IPS DF 6.9 (cell line): ENCODE data around the gene SSU72.
"Not testable (repeated sequence)": the region's sequence is repeated elsewhere in the genome, so short reads cannot be mapped to it uniquely, and the experiment has no call there.

Experiments
- DNase-seq: peaks from one replicate; pipeline ENCODE4 v3.0.0-alpha.2; 2013; ENCODE audit warnings: low read depth, low spot score
- H3K27ac ChIP-seq: one replicate; pipeline ENCODE4 v1.5.1; 2013; ENCODE audit warnings: low read length, control low read depth
- H3K27me3 ChIP-seq: 2 replicates; pipeline ENCODE4 v1.6.1; 2013; ENCODE audit warnings: mild to moderate bottlenecking, low read length; ENCODE audit not compliant: control insufficient read depth, insufficient read depth
- H3K36me3 ChIP-seq: 2 replicates; pipeline ENCODE4 v1.6.1; 2013; ENCODE audit warnings: low read length; ENCODE audit not compliant: control insufficient read depth, insufficient read depth
- H3K4me1 ChIP-seq: 2 replicates; pipeline ENCODE4 v1.6.1; 2013; ENCODE audit warnings: low read length; ENCODE audit not compliant: control insufficient read depth, insufficient read depth
- H3K4me3 ChIP-seq: 2 replicates; pipeline ENCODE4 v1.5.1; 2013; ENCODE audit warnings: mild to moderate bottlenecking, low read length
- H3K9me3 ChIP-seq: 2 replicates; pipeline ENCODE4 v1.6.1; 2013; ENCODE audit warnings: low read length, inconsistent platforms; ENCODE audit not compliant: control insufficient read depth, insufficient read depth
- WGBS: extraction: QIAGEN DNeasy Blood & Tissue Kit; methylation state at CpG from one replicate; pipeline ENCODE4 v1.1.7; 2013; ENCODE audit warnings: mixed read lengths, missing lambda C conversion rate; ENCODE audit not compliant: insufficient read length, insufficient coverage; 5-methylcytosine and 5-hydroxymethylcytosine counted together

The SSU72 gene

GRCh38 chr1:1600861-1601563 lies 26.3 kb upstream of the SSU72 start:
- Histone ChIP-seq H3K27me3 (peaks cover 5% of the 10 kb centered on the region), H3K27ac (no peak overlapping the region), H3K9me3 (no peaks in the 10 kb centered on the region), H3K4me1 (peaks cover 12% of the 10 kb centered on the region), H3K36me3 (no peaks in the 10 kb centered on the region), H3K4me3 (no peak overlapping the region)
- no peak for DNase-seq
- no CpG with 5 or more reads among the region's 22 CpGs for WGBS

GRCh38 chr1:1599935-1600860 lies 25.5 kb upstream of the SSU72 start, which contains the start of gene FNDC10:
TSS of gene FNDC10 (minus strand) at chr1:1600135. CDS start at chr1:1600015, 120 bp downstream.
- no peaks in the 10 kb centered on the region for H3K9me3 ChIP-seq
- H3K4me3 ChIP-seq, result peak within 1 kb of the TSS; percentile 46; the same call in 1 of the 2 replicates
- peaks cover 12% of the 10 kb centered on the region for H3K4me1 ChIP-seq
- no peak within 1 kb of the TSS for H3K27ac ChIP-seq
- no peak for DNase-seq
- peaks cover 5% of the 10 kb centered on the region for H3K27me3 ChIP-seq
- no CpG with 5 or more reads among the region's 125 CpGs for WGBS
- H3K36me3 ChIP-seq, result no peaks in the 10 kb centered on the region

GRCh38 chr1:1599030-1599934 lies 24.6 kb upstream of the SSU72 start:
- WGBS, result no CpG with 5 or more reads among the region's 111 CpGs
- Histone ChIP-seq H3K27ac (no peak overlapping the region), H3K9me3 (no peaks in the 10 kb centered on the region), H3K4me3 (peak overlapping the region; percentile 43; the same call in 1 of the 2 replicates), H3K27me3 (peaks cover 5% of the 10 kb centered on the region), H3K36me3 (no peaks in the 10 kb centered on the region), H3K4me1 (peaks cover 12% of the 10 kb centered on the region)
- no peak for DNase-seq

- Histone ChIP-seq H3K9me3 (no peaks in the 10 kb centered on the region), H3K4me3 (no peak overlapping the region), H3K27ac (no peak overlapping the region), H3K27me3 (peaks cover 5% of the 10 kb centered on the region), H3K4me1 (peaks cover 12% of the 10 kb centered on the region), H3K36me3 (no peaks in the 10 kb centered on the region)
- WGBS, result no CpG with 5 or more reads among the region's 13 CpGs
- DNase-seq, result no peak
Measured at GRCh38 chr1:1598720-1599029, 24.0 kb upstream of the SSU72 start.

GRCh38 chr1:1598051-1598719 lies 23.5 kb upstream of the SSU72 start:
- Histone ChIP-seq H3K36me3 (no peaks in the 10 kb centered on the region), H3K4me1 (peaks cover 12% of the 10 kb centered on the region), H3K9me3 (no peaks in the 10 kb centered on the region), H3K27ac (no peak overlapping the region), H3K27me3 (peaks cover 5% of the 10 kb centered on the region), H3K4me3 (no peak overlapping the region)
- no CpG with 5 or more reads among the region's 28 CpGs for WGBS
- DNase-seq, result no peak

GRCh38 chr1:1597275-1597930 lies 22.7 kb upstream of the SSU72 start:
- no peak for DNase-seq
- Histone ChIP-seq H3K9me3 (no peaks in the 10 kb centered on the region), H3K36me3 (no peaks in the 10 kb centered on the region), H3K4me3 (no peak overlapping the region), H3K27ac (no peak overlapping the region), H3K4me1 (peaks cover 12% of the 10 kb centered on the region), H3K27me3 (peaks cover 5% of the 10 kb centered on the region)
- WGBS, result no CpG with 5 or more reads among the region's 16 CpGs

- H3K9me3 ChIP-seq, result no peaks in the 10 kb centered on the region
- WGBS, result no CpG with 5 or more reads among the region's 12 CpGs
- no peak overlapping the region for H3K4me3 ChIP-seq
- no peaks in the 10 kb centered on the region for H3K36me3 ChIP-seq
- H3K27me3 ChIP-seq, result peaks cover 5% of the 10 kb centered on the region
- no peak for DNase-seq
- H3K27ac ChIP-seq, result no peak overlapping the region
- H3K4me1 ChIP-seq, result peaks cover 12% of the 10 kb centered on the region
Measured at GRCh38 chr1:1596493-1597274, 22.0 kb upstream of the SSU72 start.

GRCh38 chr1:1595341-1595740 lies 20.7 kb upstream of the SSU72 start:
- H3K27ac ChIP-seq, DNase-seq, H3K4me3 ChIP-seq, H3K36me3 ChIP-seq, H3K27me3 ChIP-seq, H3K9me3 ChIP-seq: not testable (repeated sequence)
- peaks cover 12% of the 10 kb centered on the region for H3K4me1 ChIP-seq
- no CpG with 5 or more reads among the region's 2 CpGs for WGBS
